Mucosa of descending colon (tissue), 3 donors: ENCODE results near the gene PEA15. TPM values are rescaled to one million over a fixed set of nuclear protein-coding genes. Genes with fewer than 3 reads are reported as not detected.

Experiments
- ATAC-seq: fragments of 200-7000 bp; cut with Tn5 transposase; one replicate; pipeline ENCODE4 v1.9.1; 2020; ENCODE audit warnings: mild to moderate bottlenecking, moderate library complexity
- DNase-seq, 3 donors: peaks; one replicate each; pipeline ENCODE4 v3.0.0-alpha.2; 2020
- H3K36me3 ChIP-seq: fragments of 200-600 bp; one replicate; pipeline ENCODE4 v1.8.0; 2021; ENCODE audit warnings: low read depth, mild to moderate bottlenecking
- H3K4me1 ChIP-seq: fragments of 200-600 bp; one replicate; pipeline ENCODE4 v1.8.0; 2021; ENCODE audit warnings: low read depth, mild to moderate bottlenecking
- H3K4me3 ChIP-seq: fragments of 200-600 bp; one replicate; pipeline ENCODE4 v1.8.0; 2021; ENCODE audit warnings: mild to moderate bottlenecking
- H3K9me3 ChIP-seq: fragments of 200-600 bp; one replicate; pipeline ENCODE4 v1.8.0; 2021; ENCODE audit warnings: mild to moderate bottlenecking
- intact Hi-C, 2 donors: fragments of 100-400 bp; cut with DNase I in 1 of 2; cut with micrococcal nuclease in 1 of 2; formaldehyde crosslinking; loops; one replicate each; pipeline versions ENCODE4 v1.11.0 to v1.11.1; 2022; cut with DNase I, micrococcal nuclease
- total RNA-seq, 3 donors: library from RNA; stranded (reverse); fragmentation: NEBNext Ultra II Directional in 2 of 3; extraction: Animal tissue kit (Norgen Biotek cat#: 25700) in 2 of 3; gene quantifications; one replicate each; pipeline versions ENCODE4 v1.2.1 to v1.2.4, GENCODE V29; 2021 to 2023
- TF ChIP-seq, protein P1 (sequence below): fragments of 200-600 bp; IDR thresholded peaks from one replicate; pipeline ENCODE4 v1.8.0; 2022; ENCODE audit warnings: antibody characterized with exemption, mild to moderate bottlenecking
- donor health status: DM: no; HTN: no; CAD: no; lungs with moderate emphysema.
- donor health status: DM: no; HTN: no; CAD: no.
- donor health status: DM: no; HTN: yes; CAD: no.

The PEA15 gene
- total RNA-seq, 3 donors from 2014 or later, result 31.6 to 125 (median 36.6) TPM

DNA sequence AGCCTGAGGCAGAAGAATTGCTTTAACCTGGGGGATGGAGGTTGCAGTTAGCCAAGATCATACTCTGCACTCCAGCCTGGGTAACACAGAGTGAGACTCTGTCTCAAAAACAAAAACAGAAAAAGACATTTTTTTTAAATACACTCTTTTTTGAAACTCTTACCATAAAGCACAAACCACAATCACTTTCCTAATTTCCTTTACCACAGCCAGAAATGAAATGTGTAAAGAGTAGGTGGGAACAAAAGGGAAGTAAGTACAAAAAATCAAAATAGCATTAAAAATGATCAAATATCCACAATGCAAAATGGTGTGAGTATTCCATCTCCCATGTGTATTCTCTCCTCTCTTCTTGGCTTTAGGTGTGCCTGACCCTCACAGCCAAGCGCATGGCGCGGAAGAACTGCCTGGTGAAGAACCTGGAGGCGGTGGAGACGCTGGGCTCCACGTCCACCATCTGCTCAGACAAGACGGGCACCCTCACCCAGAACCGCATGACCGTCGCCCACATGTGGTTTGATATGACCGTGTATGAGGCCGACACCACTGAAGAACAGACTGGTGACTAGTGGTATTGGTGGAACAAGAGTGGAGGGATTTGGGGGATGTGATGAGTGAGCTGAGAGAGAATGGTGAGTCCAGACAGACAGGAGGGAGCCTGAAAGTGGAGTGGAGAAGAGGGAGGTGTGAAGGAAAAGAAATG is 38.9 kb upstream of the PEA15 start:
- no peak for DNase-seq
- Histone ChIP-seq H3K4me3 (no peak overlapping the region), H3K9me3 (no peaks in the 10 kb centered on the region), H3K4me1 (no peaks in the 10 kb centered on the region), H3K36me3 (no peaks in the 10 kb centered on the region)
- intact Hi-C loops, result no loop called here
- no peak for ATAC-seq
- TF ChIP-seq, protein P1, sequence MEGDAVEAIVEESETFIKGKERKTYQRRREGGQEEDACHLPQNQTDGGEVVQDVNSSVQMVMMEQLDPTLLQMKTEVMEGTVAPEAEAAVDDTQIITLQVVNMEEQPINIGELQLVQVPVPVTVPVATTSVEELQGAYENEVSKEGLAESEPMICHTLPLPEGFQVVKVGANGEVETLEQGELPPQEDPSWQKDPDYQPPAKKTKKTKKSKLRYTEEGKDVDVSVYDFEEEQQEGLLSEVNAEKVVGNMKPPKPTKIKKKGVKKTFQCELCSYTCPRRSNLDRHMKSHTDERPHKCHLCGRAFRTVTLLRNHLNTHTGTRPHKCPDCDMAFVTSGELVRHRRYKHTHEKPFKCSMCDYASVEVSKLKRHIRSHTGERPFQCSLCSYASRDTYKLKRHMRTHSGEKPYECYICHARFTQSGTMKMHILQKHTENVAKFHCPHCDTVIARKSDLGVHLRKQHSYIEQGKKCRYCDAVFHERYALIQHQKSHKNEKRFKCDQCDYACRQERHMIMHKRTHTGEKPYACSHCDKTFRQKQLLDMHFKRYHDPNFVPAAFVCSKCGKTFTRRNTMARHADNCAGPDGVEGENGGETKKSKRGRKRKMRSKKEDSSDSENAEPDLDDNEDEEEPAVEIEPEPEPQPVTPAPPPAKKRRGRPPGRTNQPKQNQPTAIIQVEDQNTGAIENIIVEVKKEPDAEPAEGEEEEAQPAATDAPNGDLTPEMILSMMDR, result no peak

DNA sequence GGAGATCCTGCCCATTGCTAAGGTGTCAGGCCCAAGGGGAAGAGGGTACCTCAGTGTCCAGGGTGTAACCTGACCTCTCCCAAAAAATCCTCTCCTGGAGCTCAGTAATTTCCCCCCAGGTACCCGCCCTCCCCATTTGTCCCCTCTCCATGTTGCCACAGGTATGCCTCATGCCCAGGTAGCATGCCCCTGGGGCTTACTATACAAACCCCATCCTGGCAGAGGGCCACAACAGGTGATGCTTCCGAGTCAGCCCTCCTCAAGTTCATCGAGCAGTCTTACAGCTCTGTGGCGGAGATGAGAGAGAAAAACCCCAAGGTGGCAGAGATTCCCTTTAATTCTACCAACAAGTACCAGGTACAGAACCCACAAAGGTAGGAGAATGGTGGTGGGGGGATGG is 38.1 kb upstream of the PEA15 start:
- Histone ChIP-seq H3K4me1 (no peaks in the 10 kb centered on the region), H3K4me3 (no peak overlapping the region), H3K9me3 (no peaks in the 10 kb centered on the region), H3K36me3 (no peaks in the 10 kb centered on the region)
- TF ChIP-seq, protein P1, result no peak
- ATAC-seq, result no peak
- intact Hi-C loops, result no loop called here
- no peak for DNase-seq

DNA sequence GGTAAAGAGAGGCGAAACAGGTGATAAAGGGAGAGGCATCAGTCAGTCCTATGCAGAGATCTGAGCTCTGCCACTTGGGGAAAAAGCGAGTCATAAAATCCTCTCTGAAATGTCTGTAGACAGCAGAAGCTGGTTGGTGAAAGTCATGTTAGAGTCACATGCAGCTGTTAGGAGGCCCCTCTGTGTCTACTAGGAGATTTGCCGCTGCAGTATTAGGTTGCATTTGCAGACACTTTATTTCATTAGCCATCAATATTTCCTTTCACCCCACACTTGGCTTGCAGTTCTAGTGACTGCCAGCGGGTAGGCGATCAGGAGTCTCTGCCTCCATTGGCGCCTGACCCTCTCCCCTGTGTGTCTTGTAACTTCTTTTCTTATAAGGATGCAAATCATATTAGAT is 37.6 kb upstream of the PEA15 start:
- no peak overlapping the region for H3K4me3 ChIP-seq
- H3K4me1 ChIP-seq, result no peaks in the 10 kb centered on the region
- intact Hi-C loops, result no loop called here
- H3K9me3 ChIP-seq, result no peaks in the 10 kb centered on the region
- TF ChIP-seq, protein P1, result no peak
- DNase-seq (no peak), ATAC-seq (no peak)
- H3K36me3 ChIP-seq, result no peaks in the 10 kb centered on the region

DNA sequence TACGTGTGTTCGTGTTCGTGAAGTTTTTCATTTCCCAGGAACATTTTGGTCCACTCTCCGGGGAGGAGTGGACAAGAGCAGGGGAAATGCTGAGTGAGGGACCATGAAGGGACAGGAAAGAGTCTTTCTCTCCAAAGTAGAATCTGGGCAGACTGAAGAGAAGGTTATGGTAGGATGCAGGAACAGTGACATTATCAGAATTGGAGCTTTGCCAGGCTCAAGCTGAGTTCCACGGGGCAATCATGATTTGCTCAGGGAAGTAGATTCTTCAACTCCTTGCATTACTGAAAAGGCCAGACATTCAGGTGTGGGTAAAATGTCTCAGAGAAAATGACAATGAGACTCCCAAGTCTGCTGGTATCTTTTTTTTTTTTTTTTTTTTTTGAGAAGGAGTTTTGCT is 37.2 kb upstream of the PEA15 start:
- intact Hi-C loops, result no loop called here
- no peak for ATAC-seq
- TF ChIP-seq, protein P1, result no peak

DNA sequence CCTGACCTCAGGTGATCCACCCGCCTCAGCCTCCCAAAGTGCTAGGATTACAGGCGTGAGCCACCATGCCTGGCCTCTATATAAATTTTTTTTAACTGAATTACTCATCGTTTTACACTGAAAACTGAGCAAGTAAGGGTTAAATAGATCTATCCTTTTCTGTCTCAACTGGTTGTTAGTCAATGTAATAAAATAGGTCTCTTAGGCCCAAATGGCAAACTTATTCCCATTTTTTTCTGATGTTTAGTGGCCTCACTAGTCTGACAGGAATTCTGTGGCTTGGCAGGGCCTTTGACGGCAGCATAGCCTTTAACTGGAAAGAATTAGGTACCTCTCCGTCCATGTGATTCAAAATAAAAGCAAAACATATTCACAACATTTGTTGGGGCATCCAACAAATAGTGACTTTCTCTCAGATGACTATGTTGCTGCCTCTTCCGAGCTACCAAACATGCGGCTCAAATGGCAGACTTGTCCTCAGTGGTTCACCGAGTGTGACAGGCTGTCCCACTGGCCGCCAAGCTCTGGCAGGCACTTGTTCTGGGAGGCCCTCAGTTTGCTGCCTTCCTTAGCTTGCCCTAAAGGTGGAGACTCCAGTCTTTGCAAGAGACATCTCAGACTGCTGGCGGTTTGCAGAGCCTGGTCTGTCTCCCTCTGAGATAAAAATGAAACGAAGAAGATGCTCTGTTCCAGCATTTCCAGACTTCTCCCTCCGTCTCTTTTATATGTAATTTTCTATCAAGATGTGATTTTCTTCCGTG is 36.4 kb upstream of the PEA15 start:
- intact Hi-C loops, result no loop called here
- no peak overlapping the region for H3K4me3 ChIP-seq
- ATAC-seq (no peak), DNase-seq (no peak)
- H3K9me3 ChIP-seq, result no peaks in the 10 kb centered on the region
- TF ChIP-seq, protein P1, result no peak
- no peaks in the 10 kb centered on the region for H3K36me3 ChIP-seq
- H3K4me1 ChIP-seq, result no peaks in the 10 kb centered on the region

More for the DNA sequence above, 37.2 kb upstream of the PEA15 start:
- Histone ChIP-seq H3K4me1 (no peaks in the 10 kb centered on the region), H3K4me3 (no peak overlapping the region), H3K9me3 (no peaks in the 10 kb centered on the region), H3K36me3 (no peaks in the 10 kb centered on the region)
- no peak for DNase-seq
